GM18861 (cell line): ENCODE data around the gene APH1B.

Source experiments
- ATAC-seq: cut with Tn5 transposase; IDR thresholded peaks from one replicate; pipeline ENCODE4 v1.9.1; 2021; ENCODE audit not compliant: unreplicated experiment

APH1B gene

GRCh38 chr15:63251701-63252100 lies 25.7 kb upstream of the APH1B start:
- no peak for ATAC-seq

DNA sequence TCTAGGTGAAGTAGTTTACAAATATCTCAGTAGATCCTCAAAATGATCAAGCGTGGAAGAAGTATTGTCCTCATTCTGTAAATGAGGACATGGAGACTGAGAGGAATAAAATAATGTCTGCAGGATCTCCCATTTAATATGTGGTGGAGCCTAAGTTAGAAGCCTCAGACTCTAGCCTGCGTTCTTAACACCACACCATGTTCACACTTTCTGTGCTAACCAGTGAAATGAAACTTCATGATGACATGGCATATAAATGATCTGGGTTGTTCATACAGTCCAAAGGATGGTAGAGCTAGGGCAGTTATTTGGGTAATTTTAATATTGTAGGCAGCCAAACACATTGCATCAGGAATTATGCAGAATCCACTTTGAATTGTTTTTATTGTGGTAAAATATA lies 25.1 kb upstream of the APH1B start:
- ATAC-seq, result no peak

GRCh38 chr15:63254991-63255390 lies 22.4 kb upstream of the APH1B start:
- no peak for ATAC-seq

GRCh38 chr15:63255489-63255990 lies 21.9 kb upstream of the APH1B start:
- ATAC-seq, result no peak

GRCh38 chr15:63256433-63257274 lies 20.8 kb upstream of the APH1B start:
- no peak for ATAC-seq

- no peak for ATAC-seq
Observed at GRCh38 chr15:63258658-63259057, 18.7 kb upstream of the APH1B start.

DNA sequence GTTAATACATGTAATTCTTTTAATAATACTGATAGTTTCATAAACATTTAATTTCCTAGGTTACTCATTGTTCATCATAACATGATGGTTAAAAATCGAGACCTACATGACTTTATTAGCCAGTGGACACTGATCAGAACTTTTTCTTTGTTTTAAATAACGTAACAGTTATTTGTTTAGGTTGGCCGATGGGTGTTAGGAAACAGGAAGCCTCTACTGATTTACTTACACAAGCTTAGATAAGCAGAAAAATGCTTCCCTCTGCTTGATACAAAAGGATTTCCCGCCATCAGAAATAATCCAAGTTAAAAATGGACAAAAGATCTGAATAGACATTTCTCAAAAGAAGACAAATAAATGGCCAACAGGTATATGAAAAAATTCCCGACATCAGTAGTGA lies 16.6 kb upstream of the APH1B start:
- ATAC-seq, result no peak

DNA sequence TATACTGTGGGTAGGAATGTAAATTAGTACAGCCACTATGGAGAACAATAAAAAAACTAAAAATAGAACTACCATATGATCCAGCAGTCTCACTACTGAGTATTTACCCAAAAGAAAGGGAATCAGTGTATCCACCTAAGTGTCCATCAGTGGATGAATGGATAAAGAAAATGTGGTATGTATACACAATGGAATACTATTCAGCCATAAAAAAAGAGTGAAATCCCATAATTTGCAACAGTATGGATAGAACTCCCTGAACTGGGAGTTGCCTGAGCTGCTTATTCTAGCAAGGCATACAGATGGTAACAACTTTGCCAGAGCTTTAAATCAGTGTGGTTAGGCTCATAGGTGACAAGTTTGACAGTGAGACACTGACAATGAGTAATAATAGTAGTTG lies 16.1 kb upstream of the APH1B start:
- no peak for ATAC-seq

DNA sequence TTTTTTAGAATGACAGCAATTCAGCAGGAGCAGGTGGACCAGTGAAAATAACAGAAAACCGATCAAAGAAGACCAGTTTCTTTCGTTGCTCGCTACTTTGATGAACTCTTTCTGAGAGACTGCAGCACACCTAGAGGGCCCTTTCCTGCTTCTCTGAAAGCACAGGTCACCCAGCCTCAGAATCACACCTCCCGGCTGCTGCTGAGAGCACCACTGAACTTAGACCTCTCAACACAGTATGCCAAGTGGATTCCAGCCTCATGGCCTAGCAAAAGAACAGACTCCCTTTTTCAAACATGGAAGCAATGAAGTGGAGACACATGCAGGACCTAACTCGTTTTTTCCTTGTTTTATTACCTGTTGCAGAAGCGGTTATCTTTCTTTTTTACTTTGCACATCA lies 13.9 kb upstream of the APH1B start:
- ATAC-seq, result no peak

DNA sequence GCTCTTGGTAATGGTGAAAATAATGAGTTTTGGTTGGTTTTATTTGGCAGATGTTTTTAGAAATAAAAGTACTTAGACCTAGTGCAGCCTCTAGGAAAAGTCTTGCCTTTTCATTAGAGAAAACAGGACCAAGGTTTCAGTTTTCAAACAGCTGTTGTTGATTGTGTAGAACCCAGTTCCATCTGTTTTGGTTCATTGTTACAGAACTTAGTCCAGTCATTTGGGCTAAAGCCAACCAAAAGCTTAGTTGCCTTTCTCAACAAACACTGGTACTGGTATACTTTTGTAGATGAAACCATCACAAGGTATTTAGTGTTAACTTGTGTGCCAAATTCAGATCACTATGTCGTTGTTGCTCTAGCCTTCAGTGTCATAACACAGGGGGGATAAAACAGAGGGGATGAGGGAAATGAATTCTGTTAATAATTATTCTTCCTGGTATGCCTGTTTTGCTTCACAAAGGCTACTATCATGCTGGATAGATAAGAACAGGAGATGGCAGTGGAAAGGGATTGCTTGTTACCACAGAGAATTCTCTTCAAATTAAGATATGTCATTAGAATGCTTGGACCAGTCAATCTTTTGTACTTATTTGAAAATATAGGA lies 12.6 kb upstream of the APH1B start:
- no peak for ATAC-seq

- ATAC-seq, result no peak
Observed at GRCh38 chr15:63274427-63274826, 3.0 kb upstream of the APH1B start.

DNA sequence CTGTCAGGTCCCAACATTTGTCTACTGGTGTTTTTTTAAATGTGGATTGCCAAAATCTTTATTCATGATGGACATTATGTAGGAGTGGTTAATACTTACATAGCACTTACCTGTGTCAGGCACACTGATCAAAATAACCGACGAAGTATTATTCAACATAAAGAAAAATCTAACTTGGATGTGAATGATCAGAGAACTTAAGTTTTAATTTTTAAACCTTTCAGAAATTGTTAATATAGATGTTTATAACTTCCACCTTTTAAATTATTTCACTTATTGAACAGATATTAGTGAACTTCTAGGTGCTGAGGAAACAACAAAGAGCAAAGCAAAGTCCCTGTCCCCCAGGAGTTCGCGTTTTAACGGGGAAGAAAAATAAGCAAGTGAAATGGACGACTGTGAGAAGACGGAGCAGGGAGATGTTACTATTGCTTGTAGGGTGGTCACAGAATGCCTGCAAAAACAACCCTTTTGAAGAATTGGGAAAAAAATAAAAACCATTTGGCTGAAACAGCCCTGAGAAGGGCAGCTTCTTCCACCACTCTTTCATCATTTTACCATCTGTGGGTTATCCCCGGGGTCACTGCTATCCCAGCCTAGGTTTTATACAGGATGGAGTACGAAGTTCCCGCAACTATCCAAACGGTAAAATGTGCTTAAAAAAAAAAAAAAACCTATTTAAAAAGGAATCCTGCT lies 915 bp upstream of the APH1B start:
- no peak for ATAC-seq

- no peak for ATAC-seq
Observed at GRCh38 chr15:63277893-63278456, 570 bp downstream of the APH1B start.

- ATAC-seq, result no peak
Observed at GRCh38 chr15:63283126-63283525, 5.7 kb downstream of the APH1B start.

DNA sequence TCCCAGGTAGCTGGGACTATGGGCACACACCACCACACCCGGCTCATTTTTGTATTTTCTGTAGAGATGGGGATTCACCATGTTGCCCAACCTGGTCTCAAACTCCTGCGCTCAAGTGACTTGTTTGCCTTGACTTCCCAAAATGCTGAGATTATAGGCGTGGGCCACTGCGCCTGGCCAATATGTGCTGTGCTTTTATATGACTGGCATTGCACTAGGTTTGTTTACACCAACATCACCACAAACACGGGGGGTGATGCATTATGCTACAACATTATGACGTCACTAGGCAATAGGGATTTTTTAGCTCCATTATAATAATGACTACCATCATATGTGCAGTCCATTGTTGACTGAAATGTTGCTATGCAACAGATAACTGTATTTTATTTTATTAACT lies 6.9 kb downstream of the APH1B start:
- no peak for ATAC-seq

- no peak for ATAC-seq
Observed at GRCh38 chr15:63287109-63287508, 9.7 kb downstream of the APH1B start.

GRCh38 chr15:63288342-63288741 lies 10.9 kb downstream of the APH1B start:
- ATAC-seq, result no peak

GRCh38 chr15:63288778-63289378 lies 11.5 kb downstream of the APH1B start:
- no peak for ATAC-seq

DNA sequence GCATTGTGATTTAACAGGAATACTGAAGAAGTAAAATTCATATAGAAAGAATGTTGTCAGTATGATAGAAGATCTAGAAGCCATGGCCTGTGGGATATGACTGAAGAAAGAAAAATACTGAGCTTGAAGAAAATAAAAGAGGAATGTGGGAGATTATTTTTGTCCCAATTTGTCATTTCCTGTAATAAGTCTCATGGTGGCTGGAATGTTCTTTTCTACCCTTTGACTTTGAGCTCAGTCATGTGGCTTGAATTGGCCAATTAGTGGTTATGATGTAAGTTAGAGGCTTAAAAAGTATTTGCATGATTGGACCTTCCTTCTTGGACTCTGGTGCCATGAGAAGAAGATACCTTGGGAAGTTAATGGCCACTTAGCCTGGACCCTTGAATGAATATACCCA lies 14.1 kb downstream of the APH1B start:
- no peak for ATAC-seq

GRCh38 chr15:63292241-63292640 lies 14.8 kb downstream of the APH1B start:
- no peak for ATAC-seq

DNA sequence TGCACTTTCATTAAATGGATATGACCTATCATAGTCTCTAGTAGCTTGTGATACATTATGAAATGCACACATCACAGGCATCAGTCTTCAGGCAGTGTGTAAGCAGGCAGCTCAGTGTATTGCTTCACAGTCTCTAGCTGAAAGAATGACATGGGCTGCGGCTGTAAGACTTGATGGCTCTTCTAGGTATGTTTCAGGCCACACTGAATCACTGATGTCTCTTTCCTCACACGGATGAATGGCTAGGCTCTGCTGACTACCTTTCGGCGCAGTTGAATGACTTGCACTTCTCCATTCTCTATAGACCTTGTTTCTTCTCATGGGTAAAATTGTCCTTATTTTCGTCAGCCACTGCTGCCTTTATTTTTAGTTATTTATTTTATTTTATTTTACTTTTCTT lies 15.4 kb downstream of the APH1B start:
- ATAC-seq, result no peak
